Neural crest cell (in vitro differentiated cells): Measurements from ENCODE around the gene B4GALT7. TPM values are rescaled to one million over a fixed set of nuclear protein-coding genes. Genes with fewer than 3 reads are reported as not detected.

Experiments used
- DNase-seq: peaks from one replicate; pipeline ENCODE4 v3.0.0; 2021; ENCODE audit warnings: low read depth, mixed read lengths, low spot score
- H3K27ac Mint-ChIP-seq: one replicate; pipeline ENCODE4 v1.8.0; 2021; ENCODE audit warnings: mild to moderate bottlenecking, mixed read lengths; ENCODE audit not compliant: unreplicated experiment
- H3K27me3 Mint-ChIP-seq: 2 replicates; pipeline ENCODE4 v1.8.0; 2021; ENCODE audit warnings: low read depth, mild to moderate bottlenecking, mixed read lengths
- H3K36me3 Mint-ChIP-seq: 2 replicates; pipeline ENCODE4 v1.8.0; 2021; ENCODE audit warnings: low read depth, mild to moderate bottlenecking, mixed read lengths
- H3K4me1 Mint-ChIP-seq: 2 replicates; pipeline ENCODE4 v1.8.0; 2021; ENCODE audit warnings: mixed read lengths
- H3K4me3 Mint-ChIP-seq: one replicate; pipeline ENCODE4 v1.8.0; 2021; ENCODE audit warnings: mild to moderate bottlenecking, mixed read lengths
- H3K9me3 Mint-ChIP-seq: 2 replicates; pipeline ENCODE4 v1.8.0; 2021; ENCODE audit warnings: mixed read lengths
- total RNA-seq: library from RNA; stranded (reverse); gene quantifications from 2 replicates; pipeline ENCODE4 v1.2.1, GENCODE V29; 2021
- TF ChIP-seq, protein P1 (sequence below): fragments of 200-600 bp; sonication (generic); conservative IDR thresholded peaks from 2 replicates; pipeline ENCODE4 v1.5.0; 2021; ENCODE audit warnings: antibody characterized with exemption, mild to moderate bottlenecking

The B4GALT7 gene
- total RNA-seq, 1 donor from 2014 or later, result 30.1 TPM

DNA sequence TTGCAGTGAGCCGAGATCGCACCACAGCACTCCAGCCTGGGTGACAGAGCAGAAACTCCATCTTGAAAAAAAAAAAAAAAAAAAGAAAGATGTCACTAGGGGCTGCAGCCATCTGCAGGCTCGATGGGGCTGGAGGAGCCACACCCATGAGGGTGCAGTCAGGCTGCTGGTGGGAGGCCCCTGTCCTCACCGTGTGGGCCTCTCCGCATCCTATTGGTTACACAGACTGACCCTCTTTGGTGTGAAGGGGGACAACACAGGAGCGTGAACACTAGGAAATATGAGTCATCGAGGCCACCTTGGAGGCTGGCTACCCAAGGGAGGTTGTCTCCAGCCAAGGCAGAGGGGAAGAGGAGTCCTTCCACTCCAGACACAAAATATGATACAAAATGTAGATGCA, 31.6 kb upstream of the B4GALT7 start:
- H3K9me3 Mint-ChIP-seq, result no peaks in the 10 kb centered on the region
- no peak overlapping the region for H3K4me3 Mint-ChIP-seq

DNA sequence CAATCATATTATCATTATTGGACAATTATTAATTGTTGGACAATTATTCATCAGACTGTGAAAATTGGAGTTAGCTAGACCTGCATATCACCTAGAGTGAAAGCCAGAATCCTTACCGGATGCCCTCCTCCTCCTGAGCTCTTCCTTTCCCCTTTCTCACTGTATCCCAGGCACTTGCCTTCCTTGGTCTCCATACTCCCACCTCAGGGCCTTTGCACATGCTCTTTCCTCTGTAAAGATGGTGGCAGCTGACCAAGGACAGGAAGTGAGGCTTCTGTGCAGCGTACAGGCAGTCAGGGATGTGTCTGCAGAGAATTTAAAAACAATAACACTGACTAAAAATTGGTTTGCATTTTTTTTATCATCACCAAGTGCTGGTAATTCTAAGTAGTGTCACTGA, 30.0 kb upstream of the B4GALT7 start:
- Mint-ChIP-seq H3K4me1 (no peaks in the 10 kb centered on the region), H3K4me3 (no peak overlapping the region), H3K36me3 (no peaks in the 10 kb centered on the region), H3K9me3 (no peaks in the 10 kb centered on the region), H3K27me3 (peaks cover 16% of the 10 kb centered on the region), H3K27ac (no peak overlapping the region)
- no peak for DNase-seq
- TF ChIP-seq, protein P1, sequence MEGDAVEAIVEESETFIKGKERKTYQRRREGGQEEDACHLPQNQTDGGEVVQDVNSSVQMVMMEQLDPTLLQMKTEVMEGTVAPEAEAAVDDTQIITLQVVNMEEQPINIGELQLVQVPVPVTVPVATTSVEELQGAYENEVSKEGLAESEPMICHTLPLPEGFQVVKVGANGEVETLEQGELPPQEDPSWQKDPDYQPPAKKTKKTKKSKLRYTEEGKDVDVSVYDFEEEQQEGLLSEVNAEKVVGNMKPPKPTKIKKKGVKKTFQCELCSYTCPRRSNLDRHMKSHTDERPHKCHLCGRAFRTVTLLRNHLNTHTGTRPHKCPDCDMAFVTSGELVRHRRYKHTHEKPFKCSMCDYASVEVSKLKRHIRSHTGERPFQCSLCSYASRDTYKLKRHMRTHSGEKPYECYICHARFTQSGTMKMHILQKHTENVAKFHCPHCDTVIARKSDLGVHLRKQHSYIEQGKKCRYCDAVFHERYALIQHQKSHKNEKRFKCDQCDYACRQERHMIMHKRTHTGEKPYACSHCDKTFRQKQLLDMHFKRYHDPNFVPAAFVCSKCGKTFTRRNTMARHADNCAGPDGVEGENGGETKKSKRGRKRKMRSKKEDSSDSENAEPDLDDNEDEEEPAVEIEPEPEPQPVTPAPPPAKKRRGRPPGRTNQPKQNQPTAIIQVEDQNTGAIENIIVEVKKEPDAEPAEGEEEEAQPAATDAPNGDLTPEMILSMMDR, result no peak

More for the DNA sequence above, 31.6 kb upstream of the B4GALT7 start:
- Mint-ChIP-seq H3K4me1 (no peaks in the 10 kb centered on the region), H3K27ac (no peak overlapping the region), H3K27me3 (peaks cover 9% of the 10 kb centered on the region), H3K36me3 (no peaks in the 10 kb centered on the region)
- TF ChIP-seq, protein P1, result no peak
- DNase-seq, result no peak

DNA sequence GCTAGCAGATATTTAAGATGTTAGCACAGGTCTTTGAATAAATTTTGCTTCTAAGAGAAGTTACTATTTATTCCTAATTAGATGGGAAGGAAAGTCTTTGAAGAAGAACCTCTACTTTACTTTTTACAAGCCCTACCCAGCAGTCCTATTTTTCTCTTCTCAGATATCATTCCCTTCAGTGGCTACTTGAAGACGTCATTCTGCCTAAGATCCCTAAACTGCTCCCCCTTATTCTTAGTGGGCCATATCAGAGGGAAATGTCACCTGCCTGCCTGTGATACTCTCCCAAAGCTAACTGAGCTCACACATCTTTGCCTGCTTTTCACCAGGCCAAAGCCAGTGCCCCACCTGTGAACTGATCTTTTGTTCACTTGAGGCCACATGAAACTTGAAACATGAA, 24.4 kb upstream of the B4GALT7 start:
- no peak overlapping the region for H3K4me3 Mint-ChIP-seq
- no peak overlapping the region for H3K27ac Mint-ChIP-seq
- H3K9me3 Mint-ChIP-seq, result no peaks in the 10 kb centered on the region
- H3K36me3 Mint-ChIP-seq, result no peaks in the 10 kb centered on the region
- DNase-seq, result no peak
- peaks cover 30% of the 10 kb centered on the region for H3K27me3 Mint-ChIP-seq
- no peaks in the 10 kb centered on the region for H3K4me1 Mint-ChIP-seq
- TF ChIP-seq, protein P1, result no peak

DNA sequence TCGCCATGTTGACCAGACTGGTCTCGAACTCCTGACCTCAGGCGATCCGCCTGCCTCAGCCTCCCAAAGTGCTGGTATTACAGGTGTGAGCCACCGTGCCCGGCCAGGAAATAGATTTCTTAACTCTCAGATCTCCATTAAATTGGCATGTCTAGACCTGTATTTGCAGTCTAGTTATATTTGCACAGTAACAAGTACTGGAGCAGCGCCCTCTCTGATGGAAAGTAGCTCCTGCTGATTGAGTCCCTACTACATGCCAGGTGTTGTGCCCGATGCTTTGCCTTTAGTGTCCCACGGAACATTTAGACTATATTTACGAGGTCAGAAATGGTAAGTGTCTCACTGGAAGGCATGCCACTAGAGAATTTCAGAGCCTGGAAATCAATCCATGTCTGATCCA, 23.8 kb upstream of the B4GALT7 start:
- no peaks in the 10 kb centered on the region for H3K36me3 Mint-ChIP-seq
- DNase-seq, result no peak
- TF ChIP-seq, protein P1, result no peak
- no peak overlapping the region for H3K27ac Mint-ChIP-seq
- H3K9me3 Mint-ChIP-seq, result no peaks in the 10 kb centered on the region
- H3K4me3 Mint-ChIP-seq, result no peak overlapping the region
- no peaks in the 10 kb centered on the region for H3K4me1 Mint-ChIP-seq
- H3K27me3 Mint-ChIP-seq, result peaks cover 32% of the 10 kb centered on the region

DNA sequence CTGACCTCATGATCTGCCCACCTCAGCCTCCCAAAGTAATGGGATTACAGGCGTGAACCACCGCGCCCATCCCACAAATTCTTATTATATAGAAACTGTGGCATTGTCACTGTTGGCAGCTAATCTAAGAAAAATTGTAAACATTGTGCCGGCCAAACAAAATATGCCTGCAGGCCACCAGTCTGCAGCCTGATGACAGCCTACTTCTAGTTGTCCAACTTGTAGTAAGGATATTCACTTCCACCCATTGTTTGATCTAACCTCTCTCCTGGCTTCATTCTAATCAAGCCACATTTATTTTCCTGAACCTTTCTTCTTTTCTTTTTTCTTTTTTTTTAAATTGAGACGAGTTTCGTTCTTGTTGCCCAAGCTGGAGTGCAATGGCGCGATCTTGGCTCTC, 21.6 kb upstream of the B4GALT7 start:
- no peaks in the 10 kb centered on the region for H3K9me3 Mint-ChIP-seq
- TF ChIP-seq, protein P1, result no peak
- H3K4me3 Mint-ChIP-seq, result no peak overlapping the region

DNA sequence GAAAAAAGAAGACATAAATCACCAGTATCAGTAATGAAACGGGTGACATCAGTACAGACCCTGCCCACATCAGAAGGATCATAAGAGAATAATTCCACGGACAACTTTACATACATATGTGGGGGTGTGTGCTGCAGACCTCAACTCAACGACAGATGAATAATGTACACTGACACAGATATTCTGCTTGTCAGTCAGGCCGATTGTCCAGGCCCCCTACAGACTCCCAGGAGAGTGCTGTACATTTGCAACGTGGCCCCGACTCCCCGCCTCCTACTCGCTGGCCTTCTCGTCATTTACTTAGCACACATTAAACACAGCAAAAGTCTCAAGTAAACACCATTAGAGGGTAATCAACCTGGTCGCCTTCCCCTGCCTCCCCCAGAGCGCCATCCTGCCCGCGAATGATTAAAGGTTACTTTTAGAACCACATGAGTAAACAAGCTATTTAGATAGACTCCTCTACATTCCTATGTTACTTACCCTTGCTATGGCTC, 11.5 kb upstream of the B4GALT7 start:
- Mint-ChIP-seq H3K4me3 (no peak overlapping the region), H3K27me3 (peaks cover 78% of the 10 kb centered on the region), H3K9me3 (no peaks in the 10 kb centered on the region), H3K36me3 (no peaks in the 10 kb centered on the region), H3K4me1 (peaks cover 16% of the 10 kb centered on the region), H3K27ac (no peak overlapping the region)
- TF ChIP-seq, protein P1, result no peak
- DNase-seq, result no peak

More for the DNA sequence above, 21.6 kb upstream of the B4GALT7 start:
- H3K4me1 Mint-ChIP-seq, result no peaks in the 10 kb centered on the region
- DNase-seq, result no peak
- H3K27ac Mint-ChIP-seq, result no peak overlapping the region
- no peaks in the 10 kb centered on the region for H3K36me3 Mint-ChIP-seq
- H3K27me3 Mint-ChIP-seq, result peaks cover 42% of the 10 kb centered on the region
